Bronchial epithelial cell (primary cell): ENCODE measurements around the gene SPO11. TPM values are rescaled to one million over a fixed set of nuclear protein-coding genes. Genes with fewer than 3 reads are reported as not detected.

ENCODE experiments used
- DNase-seq: peaks from one replicate; pipeline ENCODE4 v3.0.0-alpha.2; 2010; ENCODE audit warnings: low read depth
- FAIRE-seq: peaks from 2 replicates; lab custom pipeline; 2011; peaks lifted over from hg19 to GRCh38; lab: Jason Lieb, UNC
- H3K27me3 ChIP-seq: 2 replicates; pipeline ENCODE4 v1.5.1; 2011; ENCODE audit warnings: low read length; ENCODE audit not compliant: control insufficient read depth, insufficient read depth
- H3K36me3 ChIP-seq: 2 replicates; pipeline ENCODE4 v1.5.1; 2011; ENCODE audit warnings: low read length; ENCODE audit not compliant: control insufficient read depth, insufficient read depth
- H3K4me3 ChIP-seq: 2 replicates; pipeline ENCODE4 v1.5.1; 2011; ENCODE audit warnings: mild to moderate bottlenecking, low read depth, low read length, control low read depth
- total RNA-seq: library from RNA; depleted of rRNA; stranded (reverse); fragments of >200 nt; gene quantifications from 2 replicates; pipeline ENCODE4 v1.2.1, GENCODE V29; 2014
- TF ChIP-seq, protein P1 (sequence below): IDR thresholded peaks from 2 replicates; pipeline ENCODE4 v1.5.1; 2011; ENCODE audit warnings: mild to moderate bottlenecking, moderate library complexity, low read length, control low read depth, inconsistent platforms; ENCODE audit not compliant: insufficient read depth, severe bottlenecking

The SPO11 gene
- total RNA-seq, 1 donor from 2014 or later, result not detected

- DNase-seq (no peak), FAIRE-seq (no peak)
- H3K27me3 ChIP-seq, result no peaks in the 10 kb centered on the region
- no peak overlapping the region for H3K4me3 ChIP-seq
- H3K36me3 ChIP-seq, result no peaks in the 10 kb centered on the region
- TF ChIP-seq, protein P1, sequence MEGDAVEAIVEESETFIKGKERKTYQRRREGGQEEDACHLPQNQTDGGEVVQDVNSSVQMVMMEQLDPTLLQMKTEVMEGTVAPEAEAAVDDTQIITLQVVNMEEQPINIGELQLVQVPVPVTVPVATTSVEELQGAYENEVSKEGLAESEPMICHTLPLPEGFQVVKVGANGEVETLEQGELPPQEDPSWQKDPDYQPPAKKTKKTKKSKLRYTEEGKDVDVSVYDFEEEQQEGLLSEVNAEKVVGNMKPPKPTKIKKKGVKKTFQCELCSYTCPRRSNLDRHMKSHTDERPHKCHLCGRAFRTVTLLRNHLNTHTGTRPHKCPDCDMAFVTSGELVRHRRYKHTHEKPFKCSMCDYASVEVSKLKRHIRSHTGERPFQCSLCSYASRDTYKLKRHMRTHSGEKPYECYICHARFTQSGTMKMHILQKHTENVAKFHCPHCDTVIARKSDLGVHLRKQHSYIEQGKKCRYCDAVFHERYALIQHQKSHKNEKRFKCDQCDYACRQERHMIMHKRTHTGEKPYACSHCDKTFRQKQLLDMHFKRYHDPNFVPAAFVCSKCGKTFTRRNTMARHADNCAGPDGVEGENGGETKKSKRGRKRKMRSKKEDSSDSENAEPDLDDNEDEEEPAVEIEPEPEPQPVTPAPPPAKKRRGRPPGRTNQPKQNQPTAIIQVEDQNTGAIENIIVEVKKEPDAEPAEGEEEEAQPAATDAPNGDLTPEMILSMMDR, result no peak
These were observed 57.2 kb downstream of the SPO11 start for GRCh38 chr20:57386762-57387161.

- DNase-seq (no peak), FAIRE-seq (no peak)
- Histone ChIP-seq H3K4me3 (no peak overlapping the region), H3K27me3 (no peaks in the 10 kb centered on the region), H3K36me3 (no peaks in the 10 kb centered on the region)
- TF ChIP-seq, protein P1, result no peak
These were observed 57.9 kb downstream of the SPO11 start for GRCh38 chr20:57387463-57387862.

GRCh38 chr20:57387945-57388371, 58.4 kb downstream of the SPO11 start:
- FAIRE-seq (no peak), DNase-seq (no peak)
- Histone ChIP-seq H3K27me3 (no peaks in the 10 kb centered on the region), H3K4me3 (no peak overlapping the region), H3K36me3 (no peaks in the 10 kb centered on the region)
- TF ChIP-seq, protein P1, result no peak

GRCh38 chr20:57388953-57389694, 59.5 kb downstream of the SPO11 start:
- FAIRE-seq (no peak), DNase-seq (peak; percentile 46)
- TF ChIP-seq, protein P1, result peak; percentile 21
- Histone ChIP-seq H3K4me3 (peak overlapping the region; percentile 25), H3K27me3 (no peaks in the 10 kb centered on the region), H3K36me3 (peaks cover 5% of the 10 kb centered on the region)

GRCh38 chr20:57389695-57390603, 60.3 kb downstream of the SPO11 start:
- H3K27me3 ChIP-seq, result no peaks in the 10 kb centered on the region
- DNase-seq, result no peak
- TF ChIP-seq, protein P1, result no peak
- H3K4me3 ChIP-seq, result peak overlapping the region; percentile 25
- no peak for FAIRE-seq
- H3K36me3 ChIP-seq, result peaks cover 6% of the 10 kb centered on the region
